H1 (cell line): ENCODE results near the gene RGS3. TPM values are rescaled to one million over a fixed set of nuclear protein-coding genes. Genes with fewer than 3 reads are reported as not detected.

ENCODE experiments used
- CTCF ChIA-PET: fragments of 300-600 bp; sonication (Branson Sonifier 250); formaldehyde crosslinking; loops from one replicate; lab custom pipeline; 2021; ENCODE audit not compliant: partially characterized antibody; lab: Charles Lee
- POLR2A ChIA-PET: fragments of 300-600 bp; sonication (Branson Sonifier 250); formaldehyde crosslinking; loops from one replicate; lab custom pipeline; 2021; ENCODE audit warnings: inconsistent platforms; ENCODE audit not compliant: partially characterized antibody; lab: Charles Lee
- DNase-seq, 2 experiments: peaks; one replicate each; pipeline versions ENCODE4 v3.0.0 to v3.0.0-alpha.2; 2010 to 2022; ENCODE audit warnings: low spot score in 2 of 2, low read depth in 1 of 2, mixed read lengths in 1 of 2
- FAIRE-seq: peaks from 2 replicates; lab custom pipeline; 2011; peaks lifted over from hg19 to GRCh38; lab: Jason Lieb, UNC
- H2AFZ ChIP-seq: 2 replicates; pipeline ENCODE4 v1.8.1; 2012; ENCODE audit warnings: low read length, inconsistent platforms
- H2AK5ac ChIP-seq: 2 replicates; pipeline ENCODE4 v1.6.1; 2013; ENCODE audit warnings: low read depth, low read length
- H2BK120ac ChIP-seq: replicated peaks from 2 replicates; pipeline ENCODE3; 2013; ENCODE audit warnings: low read depth, low read length, inconsistent platforms
- H2BK12ac ChIP-seq: 2 replicates; pipeline ENCODE4 v1.6.1; 2013; ENCODE audit warnings: low read depth, low read length
- H2BK15ac ChIP-seq: 2 replicates; pipeline ENCODE4 v1.6.1; 2013; ENCODE audit warnings: low read length
- H2BK20ac ChIP-seq: 2 replicates; pipeline ENCODE4 v1.6.1; 2013; ENCODE audit warnings: low read length
- H2BK5ac ChIP-seq: 2 replicates; pipeline ENCODE4 v1.6.1; 2013; ENCODE audit warnings: low read depth, low read length
- H3K14ac ChIP-seq: 2 replicates; pipeline ENCODE4 v1.6.1; 2013; ENCODE audit warnings: inconsistent platforms; ENCODE audit not compliant: insufficient read length
- H3K18ac ChIP-seq: 2 replicates; pipeline ENCODE4 v1.6.1; 2013; ENCODE audit warnings: low read length; ENCODE audit errors: extremely low read depth
- H3K23ac ChIP-seq: 2 replicates; pipeline ENCODE4 v1.6.1; 2013; ENCODE audit warnings: inconsistent platforms; ENCODE audit not compliant: insufficient read length
- H3K23me2 ChIP-seq: 2 replicates; pipeline ENCODE4 v1.6.1; 2013; ENCODE audit warnings: low read depth, low read length
- H3K27ac ChIP-seq: 2 replicates; pipeline ENCODE4 v1.6.1; 2011; ENCODE audit warnings: low read depth, low read length, inconsistent platforms
- H3K27me3 ChIP-seq, 4 experiments: replicated peaks in 1 of 4; 1 replicate in 1 of 4; 2 replicates in 3 of 4; pipeline versions ENCODE4 v1.6.1 to v1.8.1; 2011 to 2013; ENCODE audit warnings: low read length in 3 of 4, mild to moderate bottlenecking in 3 of 4, inconsistent platforms in 2 of 4, mixed read lengths in 2 of 4, moderate library complexity in 1 of 4; ENCODE audit not compliant: control insufficient read depth in 3 of 4, insufficient read depth in 3 of 4; ENCODE audit errors: extremely low read depth in 1 of 4
- H3K36me3 ChIP-seq, 4 experiments: 2 replicates each; pipeline versions ENCODE4 v1.6.1 to v1.8.1; 2011 to 2013; ENCODE audit warnings: mild to moderate bottlenecking in 4 of 4, low read length in 3 of 4, moderate library complexity in 2 of 4, control low read depth in 1 of 4, inconsistent platforms in 1 of 4; ENCODE audit not compliant: insufficient read depth in 4 of 4, control insufficient read depth in 2 of 4
- H3K4ac ChIP-seq: replicated peaks from 2 replicates; pipeline ENCODE3; 2013; ENCODE audit warnings: low read length, low read depth, mixed read lengths, inconsistent platforms; ENCODE audit not compliant: insufficient read length
- H3K4me1 ChIP-seq, 4 experiments: replicated peaks in 1 of 4; 1 replicate in 1 of 4; 2 replicates in 3 of 4; pipeline versions ENCODE4 v1.6.1 to v1.8.1; 2011 to 2013; ENCODE audit warnings: low read length in 3 of 4, inconsistent platforms in 2 of 4, mixed read lengths in 1 of 4; ENCODE audit not compliant: insufficient read depth in 4 of 4, control insufficient read depth in 3 of 4
- H3K4me2 ChIP-seq, 2 experiments: 2 replicates each; pipeline versions ENCODE4 v1.6.1 to v1.8.1; 2011 to 2013; ENCODE audit warnings: low read depth in 2 of 2, low read length in 2 of 2, control low read depth in 1 of 2, inconsistent platforms in 1 of 2, mild to moderate bottlenecking in 1 of 2; ENCODE audit not compliant: insufficient read depth in 1 of 2
- H3K4me3 ChIP-seq, 4 experiments: fragments of 200-600, 300-600 bp in 1 of 4; sonication (generic), shearing (Covaris generic), sonication (Bioruptor Twin) in 1 of 4; 2 replicates each; pipeline versions ENCODE4 v1.5.1 to v1.8.1; 2011 to 2016; ENCODE audit warnings: low read length in 4 of 4, low read depth in 3 of 4, control low read depth in 2 of 4, inconsistent platforms in 2 of 4, mild to moderate bottlenecking in 2 of 4, mixed read lengths in 1 of 4, moderate library complexity in 1 of 4; ENCODE audit not compliant: insufficient read depth in 2 of 4; ENCODE audit errors: extremely low read depth in 1 of 4
- H3K56ac ChIP-seq: replicated peaks from 2 replicates; pipeline ENCODE3; 2013; ENCODE audit warnings: low read depth, mild to moderate bottlenecking, mixed read lengths, low read length, inconsistent platforms; ENCODE audit not compliant: insufficient read length
- H3K79me1 ChIP-seq: 2 replicates; pipeline ENCODE4 v1.6.1; 2013; ENCODE audit warnings: low read depth, low read length, control low read depth
- H3K79me2 ChIP-seq, 2 experiments: 2 replicates each; pipeline versions ENCODE4 v1.6.1 to v1.8.1; 2012 to 2013; ENCODE audit warnings: low read length in 2 of 2, mild to moderate bottlenecking in 2 of 2, inconsistent platforms in 1 of 2; ENCODE audit not compliant: insufficient read depth in 2 of 2, control insufficient read depth in 1 of 2
- H3K9ac ChIP-seq, 4 experiments: replicated peaks in 1 of 4; 1 replicate in 1 of 4; 2 replicates in 3 of 4; pipeline versions ENCODE4 v1.6.1 to v1.8.1; 2011 to 2013; ENCODE audit warnings: low read depth in 3 of 4, low read length in 3 of 4, control low read depth in 2 of 4, mild to moderate bottlenecking in 2 of 4, moderate library complexity in 2 of 4, inconsistent platforms in 1 of 4; ENCODE audit errors: extremely low read depth in 1 of 4
- H3K9me3 ChIP-seq, 2 experiments: 2 replicates each; pipeline versions ENCODE4 v1.6.1 to v1.8.1; 2012 to 2013; ENCODE audit warnings: mild to moderate bottlenecking in 2 of 2, moderate library complexity in 2 of 2, control low read depth in 1 of 2, inconsistent platforms in 1 of 2, low read depth in 1 of 2, low read length in 1 of 2, mixed read lengths in 1 of 2; ENCODE audit not compliant: insufficient read depth in 2 of 2
- H4K20me1 ChIP-seq, 2 experiments: replicated peaks in 1 of 2; 2 replicates each; pipeline versions ENCODE3 to v1.8.1; 2011 to 2013; ENCODE audit warnings: inconsistent platforms in 2 of 2, low read length in 2 of 2, mild to moderate bottlenecking in 1 of 2; ENCODE audit not compliant: insufficient read depth in 2 of 2, control insufficient read depth in 1 of 2
- H4K5ac ChIP-seq: 2 replicates; pipeline ENCODE4 v1.6.1; 2013; ENCODE audit warnings: low read length, low read depth, mixed read lengths, inconsistent platforms; ENCODE audit not compliant: insufficient read length
- H4K8ac ChIP-seq: 2 replicates; pipeline ENCODE4 v1.8.0; 2013; ENCODE audit warnings: mild to moderate bottlenecking, moderate library complexity, low read length, inconsistent platforms; ENCODE audit not compliant: insufficient read depth; ENCODE audit errors: extremely low read depth
- H4K91ac ChIP-seq: replicated peaks from 2 replicates; pipeline ENCODE3; 2013; ENCODE audit warnings: low read length, mixed read lengths, inconsistent platforms; ENCODE audit not compliant: insufficient read length
- BRCA1 ChIP-seq: IDR thresholded peaks from 2 replicates; pipeline ENCODE4 v1.6.1; 2012; ENCODE audit warnings: low read depth, low read length, improper control_type of control experiment
- CBX5 ChIP-seq: fragments of 300-800, 300-1000 bp; sonication (generic); IDR thresholded peaks from 2 replicates; pipeline ENCODE4 v1.7.1; 2016; ENCODE audit warnings: antibody characterized with exemption, low read length, low read depth
- GABPA ChIP-seq: IDR thresholded peaks from 2 replicates; pipeline ENCODE4 v1.6.1; 2011; ENCODE audit warnings: mild to moderate bottlenecking, low read length, moderate library complexity, borderline replicate concordance; ENCODE audit not compliant: insufficient read depth
- MAFK ChIP-seq: IDR thresholded peaks from 2 replicates; pipeline ENCODE4 v1.6.1; 2012; ENCODE audit warnings: low read depth, mild to moderate bottlenecking, improper control_type of control experiment, low read length
- NANOG ChIP-seq: IDR thresholded peaks from 2 replicates; pipeline ENCODE4 v1.6.1; 2011; ENCODE audit warnings: low read length, low read depth, mild to moderate bottlenecking, inconsistent platforms; ENCODE audit not compliant: insufficient read depth, poor library complexity, severe bottlenecking
- POLR2A ChIP-seq, 2 experiments: IDR thresholded peaks; 1 replicate in 1 of 2; 2 replicates in 1 of 2; pipeline ENCODE4 v1.6.1; 2011; ENCODE audit warnings: low read depth in 2 of 2, low read length in 2 of 2, mild to moderate bottlenecking in 2 of 2; ENCODE audit errors: control extremely low read depth in 1 of 2
- POLR2AphosphoS5 ChIP-seq: IDR thresholded peaks from 2 replicates; pipeline ENCODE4 v1.6.1; 2011; ENCODE audit warnings: low read depth, low read length
- RAD21 ChIP-seq, 2 experiments: IDR thresholded peaks in 1 of 2; conservative IDR thresholded peaks in 1 of 2; 2 replicates each; pipeline ENCODE4 v1.6.1; 2011; ENCODE audit warnings: low read depth in 2 of 2, low read length in 2 of 2, improper control_type of control experiment in 1 of 2, inconsistent platforms in 1 of 2, mild to moderate bottlenecking in 1 of 2, moderate library complexity in 1 of 2
- RBBP5 ChIP-seq: IDR thresholded peaks from 2 replicates; pipeline ENCODE4 v1.7.1; 2012; ENCODE audit warnings: low read depth, mild to moderate bottlenecking, inconsistent platforms, low read length, moderate library complexity, borderline replicate concordance
- RNF2 ChIP-seq: fragments of 200-900, 300-1000 bp; sonication (generic); IDR thresholded peaks from 2 replicates; pipeline ENCODE4 v1.7.1; 2016; ENCODE audit warnings: borderline replicate concordance, low read depth, mild to moderate bottlenecking, antibody characterized with exemption, low read length; ENCODE audit not compliant: poor library complexity, severe bottlenecking; ENCODE audit errors: missing control alignments
- SP4 ChIP-seq: IDR thresholded peaks from 2 replicates; pipeline ENCODE4 v1.6.1; 2012; ENCODE audit warnings: low read length, inconsistent platforms
- SRF ChIP-seq: IDR thresholded peaks from 2 replicates; pipeline ENCODE4 v1.6.1; 2011; ENCODE audit warnings: mild to moderate bottlenecking, low read depth, low read length, moderate library complexity
- WGBS, 2 experiments: shearing (Covaris generic) in 1 of 2; methylation state at CpG; one replicate each; pipeline versions ENCODE4 v1.1.6 to v1.1.7; 2013 to 2015; ENCODE audit warnings: low lambda C conversion rate in 2 of 2, mixed read lengths in 2 of 2, inconsistent platforms in 1 of 2, low coverage in 1 of 2, missing lambda C conversion rate in 1 of 2; ENCODE audit not compliant: insufficient replicate concordance in 2 of 2, insufficient coverage in 1 of 2, insufficient read length in 1 of 2; ENCODE audit errors: extremely low coverage in 1 of 2, missing lambda C conversion rate in 1 of 2; 5-methylcytosine and 5-hydroxymethylcytosine counted together
- polyA plus RNA-seq, 7 experiments: library from polyadenylated mRNA; depleted of rRNA in 3 of 7; stranded (reverse) in 5 of 7; unstranded in 2 of 7; fragments of >200 nt in 5 of 7; fragments of 200-250 nt in 2 of 7; gene quantifications; 1 replicate in 5 of 7; 2 replicates in 1 of 7; 4 replicates in 1 of 7; pipeline versions ENCODE4 v1.2.1 to v1.2.3, GENCODE V29; 2011 to 2013; ENCODE audit warnings: missing spikeins in 2 of 7, mixed read lengths in 2 of 7
- total RNA-seq: library from RNA; stranded (reverse); fragmentation: NEBNext Ultra II Directional; extraction: Animal tissue kit (Norgen Biotek cat#: 25700); gene quantifications from 2 replicates; pipeline ENCODE4 v1.2.1, GENCODE V29; 2021

RGS3 gene
- total and polyA plus RNA-seq, 2 of the 8 experiments (the other 6 are each of a cell fraction or from before 2014, with no cell fraction given), result 12.6 to 18.2 TPM

- Histone ChIP-seq H3K4me1 (peaks cover 0 to 6% (median 3%) of the 10 kb centered on the region in 4 experiments; a peak in 5 of 7 replicates), H4K20me1 (no peaks in the 10 kb centered on the region), H3K23me2 (no peaks in the 10 kb centered on the region), H3K56ac (no peak overlapping the region), H4K5ac (no peak overlapping the region), H2AK5ac (no peak overlapping the region), H3K4me3 (no peak overlapping the region), H2BK15ac (no peak overlapping the region), H3K36me3 (no peaks in the 10 kb centered on the region), H3K23ac (no peak overlapping the region), H2BK12ac (no peak overlapping the region), H2AFZ (no peak overlapping the region), H3K18ac (no peak overlapping the region), H3K9ac (no peak overlapping the region), H3K9me3 (no peaks in the 10 kb centered on the region), H4K91ac (no peak overlapping the region), H3K27ac (no peak overlapping the region), H2BK5ac (no peak overlapping the region; the same call in 1 of the 2 replicates), H2BK120ac (no peak overlapping the region), H3K14ac (no peak overlapping the region), H4K8ac (no peak overlapping the region), H3K79me2 (no peaks in the 10 kb centered on the region), H3K4ac (no peak overlapping the region), H3K27me3 (no peaks in the 10 kb centered on the region), H3K4me2 (no peak overlapping the region), H3K79me1 (no peaks in the 10 kb centered on the region), H2BK20ac (no peak overlapping the region)
- FAIRE-seq (no peak), DNase-seq (no peak)
- WGBS, 2 experiments, result 86% methylated on average over 10 of the region's 10 CpGs; no CpG with 5 or more reads in 1 of the 2 experiments
- ChIA-PET POLR2A (interaction anchor here (0.5 to 1.1 kb wide), 2 partner anchors 27 to 343 kb away, joined by 3 read pairs; no protein-coding TSS in a partner anchor), CTCF (interaction anchor here (1.0 to 9.1 kb wide), 6 partner anchors 19 to 112 kb away, joined by 3 to 50 read pairs (median 5); no protein-coding TSS in a partner anchor)
- TF ChIP-seq POLR2AphosphoS5, result no peak
- no peak for TF ChIP-seq SRF
- TF ChIP-seq CBX5, result no peak
- TF ChIP-seq MAFK, result no peak
- no peak for TF ChIP-seq RBBP5
- TF ChIP-seq BRCA1, result no peak
- no peak for TF ChIP-seq RNF2
- TF ChIP-seq NANOG, result no peak
- no peak for TF ChIP-seq POLR2A (IDR thresholded peaks at IDR 0.05; ENCODE audit: control extremely low read depth in 1 of 2, low read depth in 2 of 2, low read length in 2 of 2)
- TF ChIP-seq GABPA, result no peak
- no peak for TF ChIP-seq SP4
- no peak for TF ChIP-seq RAD21 (IDR thresholded peaks at IDR 0.05 in 1 of 2, conservative IDR thresholded peaks at IDR 0.05 in 1 of 2; ENCODE audit: low read depth in 2 of 2, low read length in 2 of 2)
These were observed 79.9 kb downstream of the RGS3 start for GRCh38 chr9:113543296-113543981.
